NB4 (cell line): Measurements from ENCODE around the gene ATIC.

ENCODE experiments used
- DNase-seq: peaks from one replicate; pipeline ENCODE4 v3.0.0; 2010; ENCODE audit warnings: low read depth
- H3K4me3 ChIP-seq: one replicate; pipeline ENCODE4 v1.5.1; 2011; ENCODE audit warnings: mild to moderate bottlenecking, low read depth, low read length, moderate library complexity
- CTCF ChIP-seq: IDR thresholded peaks from one replicate; pipeline ENCODE4 v1.5.1; 2012; ENCODE audit warnings: low read depth, low read length
- MAX ChIP-seq: IDR thresholded peaks from 2 replicates; pipeline ENCODE4 v1.6.1; 2011; ENCODE audit warnings: low read depth, low read length
- MYC ChIP-seq: IDR thresholded peaks from 2 replicates; pipeline ENCODE4 v1.6.1; 2011; ENCODE audit warnings: low read depth, low read length
- POLR2A ChIP-seq: IDR thresholded peaks from 2 replicates; pipeline ENCODE4 v1.6.1; 2011; ENCODE audit warnings: mild to moderate bottlenecking; ENCODE audit not compliant: insufficient read length; ENCODE audit errors: extremely low read depth

The ATIC gene

GRCh38 chr2:215270118-215270451 is 41.8 kb upstream of the ATIC start:
- no peak overlapping the region for H3K4me3 ChIP-seq
- DNase-seq: no peak
- TF ChIP-seq MYC: no peak
- TF ChIP-seq POLR2A: no peak
- no peak for TF ChIP-seq CTCF
- TF ChIP-seq MAX: no peak

- DNase-seq: no peak
- H3K4me3 ChIP-seq: no peak overlapping the region
- TF ChIP-seq POLR2A (no peak), MYC (no peak), MAX (no peak), CTCF (no peak)
These were observed 40.4 kb upstream of the ATIC start for GRCh38 chr2:215271446-215271845.

GRCh38 chr2:215272918-215273317 is 38.9 kb upstream of the ATIC start:
- H3K4me3 ChIP-seq: no peak overlapping the region
- no peak for DNase-seq
- TF ChIP-seq MAX (no peak), POLR2A (no peak)

GRCh38 chr2:215274829-215275228 is 37.0 kb upstream of the ATIC start:
- DNase-seq: no peak
- H3K4me3 ChIP-seq: no peak overlapping the region
- TF ChIP-seq POLR2A: no peak
- no peak for TF ChIP-seq CTCF

- H3K4me3 ChIP-seq: no peak overlapping the region
- no peak for DNase-seq
- TF ChIP-seq MAX: no peak
- TF ChIP-seq CTCF: no peak
- TF ChIP-seq POLR2A: no peak
- TF ChIP-seq MYC: no peak
These were observed 36.0 kb upstream of the ATIC start for GRCh38 chr2:215275824-215276223.

- DNase-seq: no peak
- no peak for TF ChIP-seq MAX
- TF ChIP-seq MYC: no peak
- no peak for TF ChIP-seq CTCF
- no peak for TF ChIP-seq POLR2A
- no peak overlapping the region for H3K4me3 ChIP-seq
These were observed 33.9 kb upstream of the ATIC start for GRCh38 chr2:215277944-215278343.
